Skeletal muscle tissue (tissue), 4 donors: Measurements from ENCODE around the gene COA4. TPM values are rescaled to one million over a fixed set of nuclear protein-coding genes. Genes with fewer than 3 reads are reported as not detected.
"Not testable (repeated sequence)": the region's sequence is repeated elsewhere in the genome, so short reads cannot be mapped to it uniquely, and the experiment has no call there.

Source experiments
- H3K27ac ChIP-seq: one replicate; pipeline ENCODE4 v1.7.0; 2013; ENCODE audit warnings: mild to moderate bottlenecking, low read depth, low read length, inconsistent platforms
- H3K27me3 ChIP-seq, 3 donors: one replicate each; pipeline ENCODE4 v1.7.0; 2013; ENCODE audit warnings: low read length in 3 of 3; ENCODE audit not compliant: control insufficient read depth in 3 of 3, insufficient read depth in 3 of 3
- H3K36me3 ChIP-seq, 3 donors: one replicate each; pipeline ENCODE4 v1.7.0; 2013; ENCODE audit warnings: low read length in 3 of 3; ENCODE audit not compliant: control insufficient read depth in 3 of 3, insufficient read depth in 3 of 3
- H3K4me1 ChIP-seq, 3 donors: one replicate each; pipeline ENCODE4 v1.7.0; 2013; ENCODE audit warnings: low read length in 3 of 3, mild to moderate bottlenecking in 3 of 3; ENCODE audit not compliant: control insufficient read depth in 3 of 3, insufficient read depth in 3 of 3
- H3K4me3 ChIP-seq, 3 donors: one replicate each; pipeline ENCODE4 v1.7.0; 2013; ENCODE audit warnings: low read length in 3 of 3
- H3K9ac ChIP-seq, 3 donors: one replicate each; pipeline ENCODE4 v1.7.0; 2013; ENCODE audit warnings: low read length in 3 of 3, mild to moderate bottlenecking in 3 of 3, moderate library complexity in 2 of 3, low read depth in 1 of 3
- H3K9me3 ChIP-seq, 3 donors: one replicate each; pipeline ENCODE4 v1.7.0; 2013; ENCODE audit warnings: low read length in 3 of 3; ENCODE audit not compliant: control insufficient read depth in 3 of 3
- total RNA-seq: library from RNA; depleted of rRNA; stranded (reverse); fragments of >200 nt; gene quantifications from one replicate; pipeline ENCODE4 v1.2.3, GENCODE V29; 2014
- donor health status: Osteomylitis.

The COA4 gene
- total RNA-seq, 1 donor from 2014 or later = 73.1 TPM

GRCh38 chr11:73889536-73889935, 12.9 kb upstream of the COA4 start:
- Histone ChIP-seq H3K4me1 (no peaks in the 10 kb centered on the region), H3K27ac (no peak overlapping the region), H3K4me3 (no peak overlapping the region), H3K27me3 (no peaks in the 10 kb centered on the region), H3K36me3 (peaks cover 2 to 20% (median 17%) of the 10 kb centered on the region in 3 donors), H3K9ac (no peak overlapping the region), H3K9me3 (no peaks in the 10 kb centered on the region)

- Histone ChIP-seq H3K27ac (no peak overlapping the region), H3K9ac (no peak overlapping the region), H3K9me3 (no peaks in the 10 kb centered on the region), H3K36me3 (peaks cover 2 to 20% (median 17%) of the 10 kb centered on the region in 3 donors), H3K4me3 (no peak overlapping the region), H3K4me1 (no peaks in the 10 kb centered on the region), H3K27me3 (no peaks in the 10 kb centered on the region)
Observed at GRCh38 chr11:73889019-73889418, 12.4 kb upstream of the COA4 start.

- Histone ChIP-seq H3K9me3 (no peaks in the 10 kb centered on the region), H3K4me3 (no peak overlapping the region), H3K4me1 (no peaks in the 10 kb centered on the region), H3K27me3 (no peaks in the 10 kb centered on the region), H3K9ac (no peak overlapping the region), H3K36me3 (peaks cover 3 to 20% (median 17%) of the 10 kb centered on the region in 3 donors), H3K27ac (no peak overlapping the region)
Observed at GRCh38 chr11:73888244-73888643, 11.6 kb upstream of the COA4 start.

- Histone ChIP-seq H3K36me3 (peaks cover under 1 to 3% (median 2%) of the 10 kb centered on the region in 3 donors), H3K9ac (no peak overlapping the region), H3K27ac (no peak overlapping the region), H3K27me3 (no peaks in the 10 kb centered on the region), H3K9me3 (no peaks in the 10 kb centered on the region), H3K4me3 (no peak overlapping the region), H3K4me1 (no peaks in the 10 kb centered on the region)
Observed at GRCh38 chr11:73883856-73884255, 7.2 kb upstream of the COA4 start.

GRCh38 chr11:73880449-73880848, 3.8 kb upstream of the COA4 start:
- H3K9me3 ChIP-seq, H3K4me3 ChIP-seq, H3K27ac ChIP-seq, H3K9ac ChIP-seq, H3K27me3 ChIP-seq, H3K36me3 ChIP-seq: not testable (repeated sequence)
- H3K4me1 ChIP-seq = peaks cover 9 to 22% (median 16%) of the 10 kb centered on the region in 3 donors

- Histone ChIP-seq H3K9ac (no peak overlapping the region), H3K4me3 (no peak overlapping the region)
Observed at GRCh38 chr11:73878771-73879170, 2.1 kb upstream of the COA4 start.

GRCh38 chr11:73875840-73876239, 806 bp downstream of the COA4 start:
- peak overlapping the region; percentile 94 to 96 (median 95) for H3K9ac ChIP-seq
- no peaks in the 10 kb centered on the region for H3K9me3 ChIP-seq
- peak overlapping the region; percentile 96 to 99 (median 99) for H3K4me3 ChIP-seq
- peaks cover 5 to 19% (median 7%) of the 10 kb centered on the region in 3 donors for H3K36me3 ChIP-seq
- H3K4me1 ChIP-seq = peaks cover 15 to 38% (median 20%) of the 10 kb centered on the region in 3 donors
- peak overlapping the region; percentile 87 for H3K27ac ChIP-seq
- H3K27me3 ChIP-seq = no peaks in the 10 kb centered on the region

More at GRCh38 chr11:73878771-73879170, 2.1 kb upstream of the COA4 start:
- Histone ChIP-seq H3K9me3 (no peaks in the 10 kb centered on the region), H3K27ac (no peak overlapping the region), H3K4me1 (peaks cover 15 to 34% (median 20%) of the 10 kb centered on the region in 3 donors), H3K27me3 (no peaks in the 10 kb centered on the region), H3K36me3 (peaks cover 0 to 3% (median 0%) of the 10 kb centered on the region in 3 donors)

GRCh38 chr11:73875380-73875779, 1.3 kb downstream of the COA4 start:
- H3K4me3 ChIP-seq = peak overlapping the region; percentile 96 to 99 (median 99)
- no peak overlapping the region for H3K27ac ChIP-seq
- peak overlapping the region in 1 of 3 donors; percentile 96 for H3K9ac ChIP-seq
- H3K4me1 ChIP-seq = peaks cover 15 to 38% (median 20%) of the 10 kb centered on the region in 3 donors
- H3K9me3 ChIP-seq = no peaks in the 10 kb centered on the region
- H3K27me3 ChIP-seq = no peaks in the 10 kb centered on the region
- peaks cover 5 to 19% (median 7%) of the 10 kb centered on the region in 3 donors for H3K36me3 ChIP-seq

- Histone ChIP-seq H3K27ac (peak overlapping the region; percentile 29), H3K36me3 (peaks cover 5 to 22% (median 7%) of the 10 kb centered on the region in 3 donors), H3K4me1 (peaks cover 15 to 38% (median 25%) of the 10 kb centered on the region in 3 donors), H3K27me3 (no peaks in the 10 kb centered on the region), H3K4me3 (no peak overlapping the region), H3K9me3 (no peaks in the 10 kb centered on the region), H3K9ac (no peak overlapping the region)
Observed at GRCh38 chr11:73872749-73873357, 3.8 kb downstream of the COA4 start.

- Histone ChIP-seq H3K27ac (no peak overlapping the region), H3K9me3 (no peaks in the 10 kb centered on the region), H3K36me3 (peaks cover 5 to 21% (median 9%) of the 10 kb centered on the region in 3 donors), H3K4me1 (peaks cover 8 to 22% (median 9%) of the 10 kb centered on the region in 3 donors), H3K27me3 (no peaks in the 10 kb centered on the region), H3K9ac (no peak overlapping the region), H3K4me3 (no peak overlapping the region)
Observed at GRCh38 chr11:73870261-73870660, 6.4 kb downstream of the COA4 start.
